DMS153 treated with DMSO at 0.1 percent for 48 hours (cell line): ENCODE data around the gene NLRP1.

ENCODE experiments used
- DNase-seq: peaks from one replicate; lab custom pipeline; 2025; ENCODE audit not compliant: unreplicated experiment; lab: John Stamatoyannopoulos, UW

The NLRP1 gene

DNA sequence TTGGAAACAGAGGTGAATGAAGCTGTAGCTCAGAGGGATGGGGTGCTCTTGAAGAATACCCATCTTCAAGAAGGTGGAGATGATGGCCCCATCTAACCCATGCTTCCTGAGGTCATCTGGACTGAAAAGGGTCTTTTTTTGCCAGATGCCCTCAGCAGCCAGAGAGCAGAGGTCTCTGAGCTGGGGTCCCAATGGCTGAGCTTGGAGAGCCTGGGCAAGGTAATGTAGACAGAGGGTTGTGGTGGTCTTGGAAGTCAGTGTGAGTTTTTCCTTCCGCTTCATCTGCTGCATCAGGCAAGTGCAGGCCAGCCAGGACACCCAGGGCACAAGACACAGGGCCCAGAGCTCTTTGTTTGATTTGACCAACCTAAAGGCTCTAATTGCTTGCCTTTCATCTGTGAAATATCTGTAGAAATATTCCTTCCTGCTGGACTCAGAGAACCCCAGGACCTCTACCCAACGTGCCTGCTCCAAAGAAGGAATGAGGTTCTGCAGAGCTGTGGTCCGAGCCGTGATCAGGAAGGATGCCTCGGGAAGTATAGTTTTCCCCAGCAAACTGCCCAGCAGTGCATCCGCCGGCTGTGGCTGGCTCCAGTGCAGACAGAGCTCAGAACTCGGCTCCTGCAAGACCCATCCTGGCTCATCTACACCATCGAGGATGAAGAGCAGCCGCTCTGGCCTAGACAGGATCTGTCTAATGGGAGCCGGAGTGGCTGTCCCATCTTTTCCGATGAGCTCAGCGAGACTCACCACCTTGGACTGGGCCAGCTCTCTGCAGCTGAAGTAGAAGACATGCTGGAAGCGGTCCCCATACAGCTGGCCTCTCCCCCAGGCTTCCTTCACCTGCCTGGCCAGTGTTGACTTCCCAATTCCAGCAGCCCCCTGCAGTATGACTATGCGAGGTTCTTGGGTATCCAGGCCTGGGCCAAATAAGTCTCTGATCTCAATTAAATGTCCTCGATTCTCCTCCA is 25.2 kb downstream of the NLRP1 start:
- DNase-seq = no peak

DNA sequence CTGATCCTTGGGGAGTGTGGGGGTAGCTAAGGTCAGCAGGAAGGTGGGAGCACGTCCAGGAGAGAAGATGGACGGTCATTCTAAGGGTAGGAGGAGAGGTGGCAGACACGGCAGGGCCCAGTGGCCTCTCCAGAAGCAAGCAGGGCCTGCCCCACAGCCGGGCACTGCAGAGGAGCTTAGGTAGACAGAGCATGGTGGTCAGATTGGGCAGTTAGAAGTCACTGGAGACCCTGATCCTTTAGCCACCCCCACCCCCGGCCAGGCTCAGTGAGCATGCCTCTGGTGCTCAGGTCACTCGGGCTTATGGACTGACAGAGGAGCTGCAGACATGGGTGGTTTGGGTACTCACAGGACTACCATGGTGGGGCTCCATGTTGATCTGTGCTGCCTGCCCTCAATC is 26.3 kb downstream of the NLRP1 start:
- no peak for DNase-seq

DNA sequence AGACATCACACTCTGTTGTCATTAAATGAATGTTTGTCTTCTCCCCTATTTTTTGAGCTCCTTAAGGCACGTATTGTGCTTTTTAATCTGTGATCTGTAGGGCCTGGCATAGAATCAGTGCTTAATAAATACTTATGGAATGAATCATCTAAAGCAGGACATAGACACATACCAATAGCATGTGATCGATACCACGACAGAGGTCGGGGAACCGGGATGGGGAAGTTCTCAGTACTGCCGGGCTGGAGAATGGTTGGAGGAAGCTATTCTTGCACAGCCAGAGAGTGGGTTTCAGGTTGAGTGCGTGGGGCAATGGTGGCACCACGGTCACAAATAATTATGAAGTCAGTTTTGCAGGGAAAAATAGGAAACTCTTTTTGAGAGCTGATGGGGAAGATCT is 26.8 kb downstream of the NLRP1 start:
- DNase-seq = no peak

DNA sequence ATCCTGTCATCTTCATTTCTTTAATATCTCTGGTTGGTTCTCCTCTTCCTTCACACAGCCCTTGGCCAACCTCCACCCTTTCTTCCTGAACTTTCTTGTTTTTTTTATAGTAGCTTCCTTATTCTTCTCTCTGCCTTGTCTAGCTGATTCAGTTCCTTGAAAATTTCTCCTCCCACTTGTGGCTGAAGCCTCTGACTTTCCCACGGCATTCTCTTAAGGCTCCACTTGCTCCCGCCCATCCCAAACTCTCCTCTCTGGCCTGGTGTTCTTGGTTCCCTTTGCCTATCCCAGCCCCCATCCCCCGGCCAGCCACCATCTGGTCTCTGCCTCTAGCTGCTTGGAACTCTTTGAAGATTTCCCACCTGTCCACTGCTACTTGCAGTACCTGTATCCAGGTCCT is 29.1 kb downstream of the NLRP1 start:
- DNase-seq = no peak

DNA sequence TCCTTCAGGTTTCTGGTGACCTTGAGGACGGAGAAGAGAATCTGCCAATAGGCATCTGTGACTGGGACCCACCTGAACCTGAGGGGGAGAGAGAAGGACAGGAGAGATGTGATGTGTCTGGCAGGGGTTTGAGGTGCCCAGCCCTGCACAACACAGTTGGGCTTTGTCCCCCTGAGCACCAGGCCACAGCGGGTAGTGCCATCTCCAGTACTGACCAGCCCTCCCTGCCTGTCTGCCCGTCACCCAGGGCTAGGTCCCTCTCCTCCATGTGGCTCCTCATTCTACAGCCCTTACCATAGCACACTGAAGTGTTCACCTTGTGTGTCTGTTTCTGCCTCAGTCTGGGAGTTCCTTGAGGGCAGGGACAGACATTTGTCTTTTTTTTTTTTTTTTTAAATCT is 30.8 kb downstream of the NLRP1 start:
- no peak for DNase-seq

DNA sequence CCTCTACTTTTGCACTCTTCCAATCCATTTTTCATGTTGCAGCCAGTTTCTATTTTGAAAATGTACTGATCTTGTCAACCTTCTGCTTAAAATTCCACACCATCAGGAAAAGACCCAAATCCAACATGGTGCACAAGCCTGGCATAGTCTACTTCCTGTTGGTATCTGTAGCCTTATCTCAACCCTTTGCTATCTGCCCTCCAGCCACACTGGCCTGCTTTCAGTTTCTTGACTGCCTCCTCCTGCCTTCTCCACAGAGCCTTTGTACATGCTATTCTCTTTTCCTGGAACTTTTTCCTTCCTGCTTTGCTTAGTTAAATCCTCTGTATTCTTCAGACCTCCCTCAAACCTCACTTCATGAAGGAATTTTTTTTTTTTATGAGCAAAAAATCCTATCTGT is 31.5 kb downstream of the NLRP1 start:
- no peak for DNase-seq

DNA sequence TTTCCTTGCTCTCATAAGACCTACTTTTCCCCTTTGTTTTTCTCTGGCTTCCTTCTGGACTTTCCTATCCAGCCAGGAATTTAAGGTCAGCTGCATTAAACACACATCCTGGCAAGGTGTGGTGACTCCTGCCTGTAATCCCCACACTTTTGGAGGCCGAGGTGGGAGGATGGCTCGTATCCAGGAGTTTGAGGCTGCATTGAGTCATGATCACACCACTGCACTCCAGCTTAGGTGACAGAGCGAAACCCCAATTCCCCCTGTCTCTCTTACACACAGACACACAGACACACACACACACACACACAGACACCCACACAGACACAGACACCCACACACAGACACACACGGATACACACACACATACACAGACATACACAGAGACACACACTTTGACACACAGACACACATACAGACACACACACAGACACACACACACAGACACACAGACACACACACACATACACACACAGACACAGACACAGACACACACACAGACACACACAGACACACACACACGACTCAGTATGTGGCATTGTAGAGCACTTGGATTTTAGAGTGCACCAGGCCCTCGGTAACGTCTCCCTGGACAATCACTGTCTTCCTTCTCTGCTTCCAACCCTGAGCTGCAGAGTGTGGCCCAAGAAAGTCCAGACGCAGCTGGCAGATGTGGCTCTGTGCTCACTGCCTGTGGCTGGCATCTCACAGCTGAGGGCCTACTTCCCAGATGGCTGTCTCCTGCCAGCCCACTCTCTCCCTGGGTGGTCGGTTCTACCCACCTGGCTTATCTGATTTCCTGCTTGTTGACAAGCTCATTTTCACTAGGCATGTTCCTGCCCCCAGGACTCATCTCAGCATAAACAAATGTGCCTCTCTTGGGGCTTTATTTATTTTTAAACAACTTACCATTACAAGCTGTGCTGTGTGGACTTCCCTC is 39.0 kb downstream of the NLRP1 start:
- no peak for DNase-seq

DNA sequence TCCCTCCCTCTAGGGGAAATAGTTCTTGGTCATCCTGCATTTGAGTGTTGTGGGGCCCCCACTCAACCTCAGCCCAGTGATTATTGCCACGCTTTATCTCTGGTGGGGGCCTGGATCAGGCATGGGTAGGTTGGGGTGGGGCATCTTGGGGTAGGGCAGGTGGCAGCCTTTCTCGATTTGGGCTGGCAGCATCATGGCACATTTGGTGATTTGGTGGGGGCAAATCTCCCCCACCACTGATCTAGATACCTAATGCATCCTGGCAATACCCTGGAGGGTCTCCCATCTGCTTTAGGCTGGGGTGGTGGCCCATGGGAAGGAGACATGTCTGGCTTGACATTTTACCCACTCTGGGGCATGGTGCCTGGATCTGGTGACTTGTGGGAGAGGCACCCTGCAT is 40.2 kb downstream of the NLRP1 start:
- no peak for DNase-seq

DNA sequence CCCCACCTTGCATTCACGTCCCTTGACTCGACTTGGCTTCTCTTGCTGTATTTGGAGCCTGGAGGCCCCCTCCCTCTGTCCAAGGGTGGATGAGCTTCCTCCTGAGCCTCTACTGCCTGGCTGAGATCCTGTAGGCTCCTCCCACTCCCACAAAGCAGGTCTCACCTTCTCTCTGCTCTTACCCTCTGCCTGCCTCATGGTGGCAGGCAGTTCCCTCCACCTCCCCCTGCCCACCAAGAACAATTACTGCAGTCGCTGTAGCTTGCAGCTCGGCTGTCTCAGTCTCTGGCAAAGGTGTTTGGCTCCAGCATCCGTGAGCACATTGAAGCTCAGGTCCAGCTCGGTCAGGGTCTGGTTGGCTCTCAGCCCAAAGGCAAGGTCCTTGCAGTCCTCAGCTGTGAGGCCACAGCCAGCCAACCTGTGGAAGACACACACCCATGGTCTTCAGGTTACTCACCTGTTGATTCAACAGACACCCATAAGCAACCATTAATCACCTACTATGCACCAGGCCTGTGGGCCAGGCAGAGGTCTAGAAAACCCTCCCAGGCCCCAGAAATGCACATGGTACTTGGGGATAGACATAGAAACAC is 42.6 kb downstream of the NLRP1 start:
- no peak for DNase-seq

DNA sequence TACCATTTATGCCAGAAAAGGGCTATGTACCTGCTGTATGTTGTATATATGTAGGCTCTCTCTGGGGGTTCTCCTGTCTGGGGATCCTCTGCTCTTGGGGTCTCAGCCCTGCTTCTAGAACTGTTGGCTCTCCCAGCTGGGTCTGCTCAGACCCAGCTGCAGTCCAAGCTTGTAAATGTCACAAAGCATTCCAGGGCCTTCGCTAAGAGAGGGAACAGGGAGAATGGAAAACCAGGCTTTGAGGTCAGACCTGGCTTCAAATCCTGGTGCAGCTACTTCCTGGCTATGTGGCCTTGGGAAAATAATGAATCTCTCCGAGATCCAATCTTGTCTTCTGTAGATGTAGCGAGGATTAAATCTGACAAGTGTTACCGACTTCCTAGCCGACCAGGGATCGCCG is 44.0 kb downstream of the NLRP1 start:
- DNase-seq = no peak

DNA sequence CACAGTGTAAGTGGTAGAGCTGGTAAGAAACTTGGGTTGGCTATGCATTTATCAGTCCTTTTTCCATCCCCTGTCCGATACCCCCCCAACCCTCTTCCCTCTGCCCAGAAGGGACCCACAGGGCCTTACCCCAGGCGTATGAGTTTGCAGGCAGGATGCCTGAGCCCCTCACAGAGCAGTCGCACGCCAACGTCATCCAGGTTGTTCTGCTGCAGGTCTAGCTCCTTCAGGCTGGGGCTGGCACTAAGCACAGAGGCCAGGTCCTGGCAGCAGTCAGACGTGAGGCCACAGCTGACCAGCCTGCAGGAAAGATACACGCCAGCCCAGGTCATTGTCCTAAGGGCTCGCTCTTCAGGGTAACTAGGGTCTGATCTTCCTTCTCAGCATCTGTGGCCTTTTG is 45.0 kb downstream of the NLRP1 start:
- no peak for DNase-seq

DNA sequence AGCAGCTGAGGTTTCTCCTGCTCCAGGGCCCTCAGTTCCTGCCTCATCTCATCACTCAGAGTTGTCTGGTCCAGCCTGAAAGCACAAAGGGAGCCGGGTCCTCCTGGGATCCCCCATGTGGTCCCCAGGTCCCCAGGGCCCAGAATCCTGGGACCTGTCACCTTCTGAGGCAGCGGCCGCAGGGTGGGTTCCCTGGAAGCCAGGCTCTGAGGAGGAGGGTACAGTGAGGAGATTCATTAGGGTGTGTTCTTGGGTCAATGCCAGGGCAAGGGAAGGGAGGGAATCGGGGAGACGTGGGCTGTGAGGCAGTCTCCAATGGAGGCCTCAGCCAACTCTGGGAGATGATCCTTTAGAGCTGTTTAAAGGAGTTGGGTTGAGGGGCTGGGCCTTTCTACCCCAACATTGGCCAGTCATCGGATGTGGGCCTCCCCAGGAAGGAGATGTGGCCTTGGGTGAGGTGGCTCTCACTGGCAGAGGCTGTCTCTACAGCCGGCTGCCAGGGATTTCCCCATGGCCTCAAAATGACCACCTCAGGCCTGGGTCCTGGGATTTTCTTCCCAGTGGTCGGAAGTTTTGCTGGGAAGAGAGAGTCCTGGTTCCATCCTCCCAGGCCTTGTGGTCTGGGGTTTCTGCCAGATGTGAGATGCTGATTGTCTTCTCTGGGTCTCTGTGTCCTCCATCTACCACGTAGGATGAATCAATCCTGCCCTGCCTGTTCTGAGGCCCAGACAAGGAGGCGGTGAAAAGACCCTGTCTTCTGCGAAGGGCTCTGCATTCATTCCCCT is 47.3 kb downstream of the NLRP1 start:
- no peak for DNase-seq

DNA sequence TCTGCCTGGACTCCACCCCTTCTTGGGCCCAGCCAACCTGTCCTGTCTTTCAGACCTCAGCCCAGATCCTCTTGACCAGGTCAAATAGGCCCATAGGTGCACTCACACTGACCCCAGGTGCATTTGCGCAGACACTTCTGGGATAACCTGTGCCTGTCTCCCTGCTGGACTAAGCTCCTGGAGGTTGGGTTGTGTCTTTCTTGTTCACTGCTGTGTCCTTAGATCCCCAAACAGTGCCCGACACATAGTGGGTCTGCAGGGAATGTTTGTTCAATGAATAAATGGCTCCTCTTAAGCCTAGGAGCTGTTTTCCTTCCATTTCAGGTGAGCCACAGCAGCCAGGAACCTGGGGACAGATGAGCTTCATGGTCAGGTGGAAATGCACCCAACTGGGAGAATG is 48.9 kb downstream of the NLRP1 start:
- DNase-seq = no peak

DNA sequence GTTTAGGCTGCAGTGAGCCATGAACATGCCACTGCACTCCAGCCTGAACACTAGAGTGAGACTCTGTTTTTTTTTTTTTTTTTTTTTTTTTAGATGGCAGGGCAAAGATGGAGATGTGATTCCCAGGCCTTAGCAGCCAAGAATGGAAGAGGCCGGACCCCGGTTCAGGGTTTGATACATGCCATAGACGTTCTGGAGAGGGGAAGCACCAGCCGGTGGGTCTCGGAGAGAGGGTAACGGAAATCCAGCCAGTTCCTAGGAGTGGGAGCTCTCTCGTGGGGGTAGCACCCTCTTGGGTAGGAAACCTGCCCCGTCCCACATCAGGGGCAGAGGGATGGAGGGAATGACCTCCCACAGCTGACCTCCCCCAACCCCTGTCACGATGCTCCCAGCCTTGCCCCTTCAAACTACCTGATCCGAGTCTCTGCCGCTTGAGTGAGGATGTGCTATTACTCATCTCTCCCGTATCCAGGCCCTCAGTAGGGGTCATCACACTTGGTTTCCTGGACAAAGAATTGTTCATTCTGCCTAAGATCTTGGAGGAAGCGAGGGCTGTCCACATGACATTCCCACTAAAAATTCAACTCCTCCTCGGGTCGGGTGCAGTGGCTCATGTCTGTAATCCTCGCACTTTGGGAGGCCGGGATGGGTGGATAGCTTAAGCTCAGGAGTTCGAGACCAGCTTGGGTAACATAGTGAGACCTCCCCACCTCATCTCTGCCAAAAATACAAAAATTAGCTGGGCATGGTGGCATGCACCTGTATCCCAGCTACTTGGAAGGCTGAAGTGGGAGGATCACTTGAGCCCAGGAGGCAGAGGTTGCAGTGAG is 50.6 kb downstream of the NLRP1 start:
- DNase-seq = no peak

DNA sequence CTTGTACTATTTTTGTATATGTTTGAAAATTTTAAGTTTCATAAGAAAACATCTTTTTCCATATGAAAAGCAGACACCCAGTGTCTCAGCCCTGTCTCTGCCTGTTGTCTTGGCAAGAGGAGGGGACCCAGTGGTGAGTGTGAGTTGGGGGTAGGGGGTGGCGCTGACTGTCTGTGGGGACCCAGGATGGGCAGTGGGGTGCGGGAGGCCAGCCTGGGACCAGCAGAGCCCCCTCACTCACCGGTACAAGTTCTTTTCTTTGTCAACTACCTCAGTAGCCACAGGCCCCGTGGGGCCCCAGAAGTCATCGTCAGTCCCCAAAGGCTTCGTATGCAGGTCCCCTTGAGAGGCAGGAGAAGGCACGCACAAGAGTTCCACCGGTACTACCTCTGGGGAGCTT is 51.7 kb downstream of the NLRP1 start:
- DNase-seq = no peak

DNA sequence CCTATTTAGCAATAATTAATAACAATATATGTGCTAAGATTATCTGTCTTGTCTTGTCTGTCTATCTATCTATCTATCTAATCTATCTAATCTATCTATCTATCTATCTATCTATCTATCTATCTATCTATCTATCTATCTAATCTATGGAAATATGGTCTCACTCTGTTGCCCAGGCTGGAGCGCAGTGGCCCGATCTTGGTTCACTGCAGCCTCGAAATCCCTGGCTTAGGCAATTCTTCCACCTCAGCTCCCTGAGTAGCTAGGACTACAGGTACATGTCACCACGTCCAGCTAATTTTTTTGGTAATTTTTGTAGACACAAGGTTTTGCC is 53.3 kb downstream of the NLRP1 start:
- DNase-seq = no peak

DNA sequence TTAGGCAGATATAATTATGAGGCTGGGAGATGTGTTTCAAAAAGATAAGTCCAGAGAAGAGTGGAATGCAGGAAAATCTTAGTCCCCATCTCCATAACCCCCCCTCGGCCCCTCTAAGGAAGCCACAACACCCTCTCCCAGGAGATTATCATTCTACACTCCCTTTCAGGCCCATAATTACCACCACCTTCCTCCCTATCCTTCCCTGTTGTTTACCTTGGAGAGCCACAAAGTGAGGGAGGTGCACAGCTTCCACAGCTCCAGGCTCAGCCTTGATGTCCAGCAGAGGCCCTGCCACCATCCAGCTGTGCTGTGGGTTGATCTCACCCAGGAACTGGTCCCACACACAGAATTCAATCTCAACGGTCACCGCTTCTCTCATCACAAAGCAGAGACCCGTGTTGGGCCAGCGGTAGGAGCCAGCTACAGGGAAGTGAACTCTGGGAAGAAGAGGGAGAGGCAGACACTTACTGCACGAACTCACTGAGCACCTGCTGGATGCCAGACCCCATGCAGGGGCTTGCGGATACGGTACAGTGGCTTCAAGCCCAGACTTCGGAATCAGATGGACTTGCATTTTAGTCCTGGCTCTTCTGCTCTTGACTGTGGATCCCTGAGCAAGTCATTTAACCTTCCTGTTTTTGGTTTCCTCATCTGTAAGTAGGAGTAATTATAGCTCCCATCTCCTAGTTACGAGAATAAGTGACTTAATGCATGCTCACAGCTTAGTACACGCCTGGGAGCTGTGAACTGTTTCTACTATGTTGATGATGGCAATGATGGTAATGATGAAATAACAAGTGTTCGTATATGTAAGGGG is 53.8 kb downstream of the NLRP1 start:
- DNase-seq = no peak

DNA sequence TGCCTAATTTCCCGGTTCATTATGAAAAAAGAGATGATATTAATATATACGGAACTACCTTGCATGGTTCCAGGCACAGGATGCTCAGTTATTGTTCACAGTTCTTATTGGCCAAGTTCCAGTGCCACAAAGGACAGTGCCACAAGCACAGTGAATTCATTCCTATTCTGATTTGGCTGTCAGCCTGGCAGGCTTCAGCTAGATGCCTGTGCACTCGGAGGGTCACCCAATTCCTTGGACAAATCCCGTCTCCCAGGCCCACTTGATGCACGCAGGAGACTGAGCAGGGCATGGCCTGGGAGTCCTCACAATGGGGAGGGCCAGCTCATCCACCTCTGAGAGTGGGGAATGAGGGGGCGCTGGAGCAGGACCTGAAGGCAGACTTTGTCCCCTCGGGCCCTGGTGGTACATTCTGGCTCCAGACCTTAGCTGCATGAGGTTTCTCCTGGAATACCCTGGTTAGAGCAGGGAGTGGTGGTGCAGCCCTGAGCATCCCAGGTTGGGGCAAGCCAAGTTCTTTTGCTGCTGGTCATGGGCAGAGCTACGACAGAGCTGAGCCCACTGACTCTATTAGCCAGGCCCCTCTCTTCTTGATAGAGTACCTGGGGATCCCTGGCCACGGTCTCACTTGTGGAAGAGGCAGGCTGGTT is 56.6 kb downstream of the NLRP1 start:
- no peak for DNase-seq
